Measurements from ENCODE around the gene KRT13.

The KRT13 gene

GRCh38 chr17:41456204-41456603 is 49.2 kb downstream of the KRT13 start:
- H3K27ac ChIP-seq = no peak overlapping the region
- no peak for TF ChIP-seq CTCF (conservative IDR thresholded peaks at IDR 0.05)

- H3K27ac ChIP-seq = no peak overlapping the region
- TF ChIP-seq CTCF (conservative IDR thresholded peaks at IDR 0.05) = no peak
Measured at GRCh38 chr17:41455236-41455635, 50.2 kb downstream of the KRT13 start.

GRCh38 chr17:41453066-41453465 is 52.3 kb downstream of the KRT13 start:
- H3K27ac ChIP-seq = no peak overlapping the region
- no peak for TF ChIP-seq CTCF (conservative IDR thresholded peaks at IDR 0.05)

- no peak for TF ChIP-seq CTCF (conservative IDR thresholded peaks at IDR 0.05)
- no peak overlapping the region for H3K27ac ChIP-seq
Measured at GRCh38 chr17:41452281-41452680, 53.1 kb downstream of the KRT13 start.

- no peak for TF ChIP-seq CTCF (conservative IDR thresholded peaks at IDR 0.05)
- H3K27ac ChIP-seq = no peak overlapping the region
Measured at GRCh38 chr17:41451154-41451728, 54.2 kb downstream of the KRT13 start.
